ENCODE results near the gene GLOD4.
"Not testable (repeated sequence)": the region's sequence is repeated elsewhere in the genome, so short reads cannot be mapped to it uniquely, and the experiment has no call there.

The GLOD4 gene

DNA sequence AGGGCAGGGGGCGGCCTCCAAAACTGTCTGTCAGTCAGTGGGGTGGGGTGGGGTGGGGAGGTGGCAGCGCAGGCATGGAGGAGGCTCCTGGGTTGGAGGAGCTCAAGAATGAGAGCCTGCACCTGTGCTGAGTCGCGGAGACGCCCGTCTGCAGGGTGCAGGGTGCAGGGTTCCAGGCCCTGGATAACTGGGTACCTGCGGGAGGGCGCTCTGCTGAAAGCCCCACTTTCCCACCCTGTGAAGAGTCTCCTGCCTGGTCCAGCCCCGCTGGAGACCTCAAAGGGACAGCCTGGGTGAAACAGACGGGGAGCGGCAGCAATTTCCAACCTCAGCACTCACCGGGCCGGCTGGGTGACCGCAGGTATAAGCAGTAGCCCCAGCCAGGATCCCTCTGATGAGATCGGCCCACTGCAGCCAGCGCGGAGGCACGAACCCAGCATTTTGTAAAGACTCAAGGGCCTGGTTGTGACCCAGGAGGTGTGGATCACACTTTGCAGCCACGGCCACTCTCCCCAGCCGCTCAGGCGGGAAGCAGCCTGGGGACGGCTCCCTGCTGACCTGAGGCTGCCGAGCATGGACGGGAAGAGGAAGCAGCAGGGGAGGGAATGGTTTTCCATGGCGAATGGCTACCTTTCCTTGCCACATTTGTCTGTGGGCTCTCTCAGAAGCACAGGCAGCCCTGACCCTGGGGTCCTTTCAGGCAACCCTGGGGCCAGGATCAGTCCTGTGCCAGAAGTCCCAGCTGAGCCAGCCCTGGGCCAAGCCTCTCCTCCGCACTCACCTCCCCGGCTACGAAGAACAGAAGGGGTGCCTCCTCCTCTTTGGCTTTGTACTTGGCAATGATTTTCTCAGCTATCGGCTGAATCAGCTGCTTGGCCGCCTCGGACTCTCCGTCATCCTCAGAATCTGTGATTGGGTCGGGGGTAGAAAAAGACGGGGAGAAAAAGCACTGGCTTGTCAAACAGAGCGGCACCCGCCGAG, 21.1 kb upstream of the GLOD4 start:
- DNase-seq (ENCODE audit: low read depth in 1 of 2, low spot score in 1 of 2) = no peak

DNA sequence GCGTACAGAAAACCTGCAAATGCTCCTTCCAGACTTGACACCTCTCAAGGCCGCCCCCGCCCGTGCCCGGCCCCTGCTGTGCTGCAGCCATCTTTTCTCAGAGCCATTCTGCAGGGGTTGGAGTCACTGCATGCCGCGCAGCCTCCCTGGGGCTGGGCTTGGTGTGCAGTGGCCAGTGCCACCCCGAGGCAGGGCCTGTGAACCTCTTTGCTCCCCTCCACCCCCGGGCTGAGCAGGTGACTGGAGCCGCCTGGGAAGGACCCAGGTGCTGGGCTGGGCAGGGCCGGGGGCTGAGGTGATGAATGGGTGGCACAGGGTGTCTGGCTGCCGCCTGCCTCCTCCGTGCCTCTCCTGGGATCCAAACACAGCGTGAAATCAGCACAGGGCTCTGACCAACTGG, 20.4 kb upstream of the GLOD4 start:
- no peak for DNase-seq (ENCODE audit: low read depth in 1 of 2, low spot score in 1 of 2)

DNA sequence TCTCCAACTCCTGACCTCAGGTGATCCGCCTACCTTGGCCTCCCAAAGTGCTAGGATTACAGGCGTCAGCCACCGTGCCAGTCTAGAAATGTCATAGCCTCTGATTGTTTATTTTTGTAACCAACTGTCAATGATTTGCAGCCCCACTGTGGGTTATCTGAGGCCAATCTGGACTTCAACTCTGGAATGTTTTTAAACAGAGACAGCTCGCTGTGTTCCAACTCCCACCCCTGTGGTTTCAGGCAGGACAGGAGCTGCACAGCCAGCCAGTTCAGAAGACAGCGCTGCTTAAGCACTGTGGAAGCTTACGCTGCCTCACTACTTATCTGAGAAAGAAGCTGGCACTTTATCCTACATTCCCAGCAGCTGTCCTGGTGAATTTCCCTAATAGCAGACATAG, 19.6 kb upstream of the GLOD4 start:
- DNase-seq (ENCODE audit: low read depth in 1 of 2, low spot score in 1 of 2) = no peak

DNA sequence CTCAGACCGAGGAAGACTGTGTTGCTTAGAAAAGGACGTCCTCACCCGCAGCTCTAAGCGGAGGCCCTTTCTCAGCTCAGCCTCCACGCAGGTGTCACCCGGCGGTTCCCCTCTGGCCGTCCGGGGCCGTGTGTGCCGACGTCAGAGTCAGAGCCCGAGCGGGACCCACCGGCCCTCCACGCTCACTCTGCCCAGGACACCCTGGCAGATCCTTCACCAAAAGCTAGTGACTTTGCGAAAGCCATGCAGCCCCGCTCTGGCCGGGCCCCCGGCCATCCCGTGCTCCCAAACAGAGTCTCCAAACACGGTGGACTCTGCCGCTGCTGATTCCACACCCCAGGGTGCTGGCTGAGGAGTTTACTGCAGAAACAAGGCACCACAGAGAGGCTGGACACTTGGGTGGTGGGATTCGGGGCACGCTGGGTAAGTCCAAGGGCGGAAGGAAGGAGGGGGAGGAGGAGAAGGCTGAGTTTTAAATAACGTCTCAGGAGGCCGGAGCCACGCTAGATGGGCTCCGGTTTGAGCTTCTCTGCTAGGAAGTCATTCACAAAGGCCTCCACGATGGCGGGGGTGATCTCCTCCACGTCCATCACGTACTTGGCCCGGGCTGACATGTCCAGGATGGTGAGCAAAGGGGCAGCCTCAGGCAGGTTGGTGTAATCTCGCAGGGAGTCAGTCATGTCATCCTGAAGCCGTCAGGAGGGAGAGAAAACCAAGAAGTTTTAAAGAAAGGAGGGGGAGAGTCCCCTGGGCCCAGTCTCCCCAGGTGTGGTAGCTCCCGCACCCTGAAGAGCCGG, 18.6 kb upstream of the GLOD4 start:
- no peak for DNase-seq (ENCODE audit: low read depth in 1 of 2, low spot score in 1 of 2)

DNA sequence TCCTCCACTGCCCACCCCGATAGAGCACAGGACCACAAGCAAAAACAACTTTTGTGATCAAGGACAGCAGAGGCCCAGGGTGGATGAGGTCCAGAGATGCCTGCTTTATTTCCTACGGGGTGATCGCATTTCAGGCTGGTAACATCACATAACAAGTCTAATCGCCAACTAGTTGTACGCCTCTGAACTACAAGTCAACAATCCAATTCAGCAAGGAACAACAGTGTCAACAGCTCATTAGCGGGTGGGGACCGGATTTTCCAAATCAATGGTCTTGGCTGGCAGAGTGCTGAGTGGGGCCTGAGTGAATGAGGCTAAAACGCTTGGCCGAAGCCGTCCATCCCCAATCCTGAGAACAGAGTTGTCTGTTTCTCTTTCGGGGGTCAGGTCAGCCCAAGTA, 17.2 kb upstream of the GLOD4 start:
- no peak for DNase-seq (ENCODE audit: low read depth in 1 of 2, low spot score in 1 of 2)

DNA sequence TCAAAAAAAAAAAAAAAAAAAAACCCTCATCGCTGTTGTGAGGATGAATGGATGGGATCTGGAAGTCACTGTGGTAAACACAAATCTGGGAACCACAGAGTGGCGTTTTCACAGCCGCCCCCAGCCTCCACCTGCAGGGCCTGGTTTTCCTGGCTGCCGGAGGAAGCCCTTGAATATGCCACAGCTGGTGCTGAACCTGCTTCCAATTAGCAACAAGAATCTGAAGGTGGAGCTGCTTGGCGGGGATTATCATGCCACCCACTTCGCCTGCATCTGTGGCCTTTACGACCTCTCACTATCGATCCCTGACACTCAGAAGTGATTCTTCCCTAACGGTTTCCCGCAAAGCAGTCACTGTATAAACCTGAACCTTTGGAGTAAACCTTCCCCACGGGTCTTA, 16.2 kb upstream of the GLOD4 start:
- no peak for DNase-seq (ENCODE audit: low read depth in 1 of 2, low spot score in 1 of 2)

DNA sequence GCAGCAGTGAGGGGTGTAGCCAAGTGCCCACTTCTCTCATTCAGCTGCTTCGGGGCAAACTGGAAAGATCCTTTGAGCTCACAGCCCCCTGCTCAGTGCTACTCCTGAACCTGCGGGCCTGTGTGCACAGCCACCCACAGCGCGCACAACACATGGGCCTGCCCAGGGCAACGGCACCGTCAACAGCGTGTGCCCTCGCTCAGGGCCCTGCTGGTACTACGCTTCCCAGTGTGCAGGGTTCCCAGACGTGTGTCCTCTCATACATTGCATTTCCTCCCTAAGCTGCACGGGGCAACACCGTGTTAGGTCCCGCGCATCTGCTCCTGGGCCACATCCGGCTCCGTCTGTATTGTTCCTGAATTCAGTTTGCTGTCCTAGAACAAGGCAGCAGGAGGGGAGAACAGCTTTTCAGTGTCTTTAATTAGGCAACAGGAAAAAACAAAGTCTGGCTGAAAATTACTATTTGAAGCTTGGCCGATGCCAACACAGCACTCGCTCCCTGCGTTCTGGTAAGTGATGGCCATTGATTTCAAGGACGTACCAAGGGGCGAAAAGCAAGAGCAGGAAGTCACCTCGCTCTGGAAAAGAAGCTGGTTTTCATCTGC, 15.3 kb upstream of the GLOD4 start:
- DNase-seq (ENCODE audit: low read depth in 1 of 2, low spot score in 1 of 2) = no peak

DNA sequence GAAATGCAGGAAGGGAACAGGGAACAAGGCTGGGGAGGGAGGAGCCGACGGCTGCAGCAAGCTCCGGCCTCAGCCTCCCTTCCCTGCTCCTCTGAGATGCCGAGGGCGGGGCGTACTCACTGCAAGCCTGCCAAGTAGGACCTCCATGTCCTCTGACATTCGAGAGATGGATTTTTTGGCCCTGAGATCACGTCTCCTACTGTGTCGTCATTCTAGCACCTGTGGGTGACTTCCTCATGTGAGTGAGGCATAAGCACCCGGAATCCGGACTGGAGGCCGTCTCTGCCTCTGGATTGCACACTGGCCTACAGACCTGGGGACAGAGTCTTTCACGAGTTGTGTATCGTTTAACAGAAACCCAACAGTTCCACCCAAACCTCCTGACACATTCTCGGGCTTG, 14.5 kb upstream of the GLOD4 start:
- no peak for DNase-seq (ENCODE audit: low read depth in 1 of 2, low spot score in 1 of 2)

DNA sequence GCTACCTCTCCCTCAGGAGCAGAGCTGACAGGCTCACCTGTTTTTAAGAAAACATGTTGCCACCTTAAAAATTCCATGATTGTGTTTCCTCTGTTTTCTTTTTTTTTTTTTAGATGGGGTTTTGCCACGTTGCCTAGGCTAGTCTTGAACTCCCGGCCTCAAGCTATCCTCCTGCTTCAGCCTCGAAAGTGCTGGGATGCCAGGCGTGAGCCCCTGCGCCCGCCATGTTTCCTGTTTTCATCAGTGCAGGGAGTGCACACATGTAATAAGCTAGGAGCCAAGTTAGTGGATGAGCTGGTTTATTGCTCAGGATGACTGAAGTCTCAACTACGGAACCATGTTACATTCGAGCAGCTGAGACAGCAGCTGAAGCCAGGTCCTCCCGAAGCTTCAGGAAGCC, 13.6 kb upstream of the GLOD4 start:
- DNase-seq (ENCODE audit: low read depth in 1 of 2, low spot score in 1 of 2) = no peak

DNA sequence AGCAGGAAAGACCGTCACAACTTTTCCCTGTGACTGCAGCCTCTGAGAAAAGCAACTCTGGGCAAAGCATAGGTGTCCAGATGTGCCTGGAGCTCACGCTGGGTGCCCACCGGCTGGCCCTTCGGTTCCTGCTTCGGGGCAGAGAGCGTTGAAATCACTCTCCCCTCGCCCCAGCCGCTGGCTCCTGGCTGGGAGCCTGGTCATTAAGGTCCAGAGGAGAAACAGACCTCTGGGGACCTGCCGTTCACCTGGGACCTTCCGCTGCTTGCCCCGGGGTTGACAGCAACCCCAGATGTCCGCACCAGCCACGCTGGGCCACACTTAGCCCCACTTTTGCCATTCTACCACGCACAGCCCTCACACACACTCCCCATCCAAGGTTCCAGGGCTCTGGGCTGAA, 13.2 kb upstream of the GLOD4 start:
- no peak for DNase-seq (ENCODE audit: low read depth in 1 of 2, low spot score in 1 of 2)

DNA sequence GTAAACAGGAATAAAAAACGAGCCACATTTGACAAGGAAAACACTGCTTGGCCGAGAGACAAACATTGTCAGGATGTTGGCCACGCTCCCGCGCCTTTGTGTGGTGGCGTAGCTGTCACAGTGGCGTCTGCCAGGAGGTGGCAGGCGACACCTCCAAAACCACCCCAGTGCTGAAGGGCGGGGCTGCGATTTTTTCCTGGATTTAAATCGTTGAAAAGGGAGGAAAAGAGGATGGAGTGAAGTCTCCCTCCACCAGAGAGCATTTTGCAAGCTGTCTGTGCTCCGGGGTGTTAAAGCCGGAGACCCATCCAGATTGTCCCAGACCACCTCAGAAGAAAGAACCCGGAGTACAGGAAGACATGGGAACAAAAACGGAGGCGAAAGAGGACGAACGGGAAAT, 12.8 kb upstream of the GLOD4 start:
- DNase-seq (ENCODE audit: low read depth in 1 of 2, low spot score in 1 of 2) = no peak

DNA sequence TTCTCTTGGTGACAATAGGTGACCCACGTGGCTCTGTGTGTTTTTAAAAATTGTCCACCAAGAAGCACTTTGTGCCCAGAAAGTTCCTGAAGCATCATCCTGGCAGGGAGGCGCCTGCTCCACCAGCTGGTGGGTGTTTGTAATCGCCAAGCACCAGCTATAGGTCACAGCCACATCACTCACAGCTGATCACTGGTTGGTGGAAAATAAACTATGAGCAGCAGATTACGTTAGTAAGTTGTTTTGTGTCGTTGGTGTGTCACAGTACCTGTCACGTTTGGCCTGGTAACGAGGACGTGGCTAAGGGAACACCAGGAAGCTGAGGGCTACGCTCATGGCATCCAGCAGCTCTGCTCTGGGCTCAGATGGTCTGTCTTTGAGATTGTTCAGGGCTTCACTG, 10.2 kb upstream of the GLOD4 start:
- DNase-seq (ENCODE audit: low read depth in 1 of 2, low spot score in 1 of 2) = no peak

DNA sequence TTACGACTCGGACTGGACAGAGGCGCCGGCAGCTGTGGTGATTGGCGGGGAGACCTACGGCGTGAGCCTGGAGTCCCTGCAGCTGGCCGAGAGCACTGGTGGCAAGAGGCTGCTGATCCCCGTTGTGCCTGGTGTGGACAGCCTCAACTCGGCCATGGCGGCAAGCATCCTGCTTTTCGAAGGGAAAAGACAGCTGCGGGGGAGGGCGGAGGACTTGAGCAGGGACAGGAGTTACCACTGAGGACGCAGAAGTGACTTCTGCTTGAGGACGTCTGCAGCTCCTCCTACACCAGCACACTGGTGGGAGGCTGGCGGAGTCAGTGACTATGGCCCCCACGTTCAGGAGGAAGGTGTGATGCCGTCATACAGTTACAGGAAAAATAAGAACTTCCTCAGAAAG, 9.7 kb upstream of the GLOD4 start:
- no peak for DNase-seq (ENCODE audit: low read depth in 1 of 2, low spot score in 1 of 2)

DNA sequence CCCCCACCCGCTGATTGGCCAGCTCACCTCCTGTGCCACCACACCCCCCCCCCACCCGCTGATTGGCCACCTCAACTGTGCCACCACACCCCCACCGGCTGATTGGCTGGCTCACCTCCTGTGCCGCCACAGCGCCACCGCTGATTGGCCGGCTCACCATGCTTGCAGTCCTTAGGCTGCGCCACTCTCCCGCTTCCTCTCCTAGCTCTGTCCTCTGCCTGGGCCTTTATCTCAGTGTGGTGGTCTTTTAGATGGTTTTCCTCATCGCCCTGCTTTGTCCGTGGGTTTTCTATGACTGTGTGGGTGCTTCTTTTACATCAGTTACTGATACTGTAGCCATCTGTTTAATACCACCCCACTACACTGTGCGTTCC, 8.8 kb upstream of the GLOD4 start:
- not testable (repeated sequence) for DNase-seq (ENCODE audit: low read depth in 1 of 2, low spot score in 1 of 2)

DNA sequence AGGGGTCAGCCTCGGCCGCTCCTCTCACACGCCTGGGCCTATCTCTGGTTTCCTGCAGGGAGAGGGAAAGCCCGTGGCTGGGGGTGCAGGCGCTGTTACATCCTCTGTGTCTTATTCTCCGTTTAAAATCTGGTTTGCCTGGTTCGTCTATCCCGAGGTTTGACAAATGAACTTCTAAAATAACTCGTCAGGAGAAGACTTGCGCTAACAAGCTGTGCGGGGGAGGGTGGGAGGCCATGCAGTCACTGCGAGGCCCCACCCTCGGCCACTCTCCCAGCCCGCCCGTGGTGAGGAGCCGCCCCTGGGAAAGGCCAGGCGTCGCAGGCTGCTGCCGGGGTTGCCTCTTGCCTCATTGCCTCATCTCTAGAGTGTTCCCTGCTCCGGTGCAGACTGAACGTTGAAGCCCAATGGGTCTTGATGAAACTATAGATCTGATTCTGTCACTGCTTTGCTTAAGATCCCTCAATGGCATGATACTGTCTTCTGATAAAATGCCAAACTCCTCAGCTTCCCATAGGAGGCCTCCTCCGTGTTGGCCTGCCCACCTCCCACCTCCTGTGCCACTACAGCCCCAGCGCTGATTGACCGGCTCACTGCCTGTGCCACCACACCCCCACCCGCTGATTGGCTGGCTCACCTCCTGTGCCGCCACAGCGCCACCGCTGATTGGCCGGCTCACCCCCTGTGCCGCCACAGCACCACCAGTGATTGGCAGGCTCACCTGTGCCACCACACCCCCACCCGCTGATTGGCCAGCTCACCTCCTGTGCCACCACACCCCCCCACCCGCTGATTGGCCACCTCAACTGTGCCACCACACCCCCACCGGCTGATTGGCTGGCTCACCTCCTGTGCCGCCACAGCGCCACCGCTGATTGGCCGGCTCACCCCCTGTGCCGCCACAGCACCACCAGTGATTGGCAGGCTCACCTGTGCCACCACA, 8.1 kb upstream of the GLOD4 start:
- not testable (repeated sequence) for DNase-seq (ENCODE audit: low read depth in 1 of 2, low spot score in 1 of 2)

DNA sequence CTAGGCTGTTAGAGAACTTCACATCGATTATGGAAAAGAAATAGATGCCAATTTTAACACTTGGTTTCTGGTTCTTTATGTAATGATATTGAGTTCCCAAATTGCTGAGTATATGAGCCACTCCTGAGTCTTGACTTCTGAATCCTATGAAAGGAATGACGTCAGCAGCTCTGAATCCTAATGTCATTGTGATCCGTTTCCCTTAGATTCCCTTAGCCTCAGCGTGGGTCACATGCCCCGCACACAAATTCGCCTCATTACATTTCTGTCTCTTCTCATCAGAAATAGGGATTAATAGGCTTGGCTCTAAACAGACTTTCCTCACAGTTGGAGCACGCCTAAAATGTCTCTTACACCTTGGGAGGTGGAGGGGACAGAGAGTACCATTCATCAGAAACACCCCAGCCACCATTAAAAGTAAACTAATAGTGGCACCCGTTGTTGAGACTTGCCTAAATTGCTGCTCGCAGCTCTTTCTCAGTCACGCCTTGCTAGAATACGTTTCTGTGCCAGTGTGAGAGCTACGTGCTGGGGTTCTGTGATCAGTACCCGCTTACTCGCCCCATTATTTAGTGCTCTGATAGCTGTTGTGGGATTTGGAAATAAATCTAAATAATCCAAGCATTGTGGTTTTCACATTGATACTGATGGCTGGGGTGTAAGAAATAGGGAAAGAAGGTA, 7.2 kb upstream of the GLOD4 start:
- no peak for DNase-seq (ENCODE audit: low read depth in 1 of 2, low spot score in 1 of 2)

DNA sequence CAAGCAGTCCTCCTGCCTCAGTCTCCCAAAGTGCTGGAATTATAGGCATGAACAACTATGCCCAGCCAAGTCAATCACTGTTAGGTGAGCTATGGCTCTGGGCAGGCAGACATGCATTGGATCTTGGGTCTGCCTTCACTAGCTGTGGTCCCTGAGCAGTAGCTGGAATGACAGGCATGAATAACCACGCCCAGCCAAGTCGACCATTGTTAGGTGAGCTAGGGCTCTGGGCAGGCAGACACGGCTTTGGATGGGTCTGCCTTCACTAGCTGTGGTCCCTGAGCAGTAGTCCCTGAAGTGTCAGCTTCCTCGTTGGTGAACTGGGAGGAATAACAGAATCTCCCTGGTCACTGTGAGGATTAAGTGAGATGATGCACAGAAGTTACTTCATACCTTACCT, 6.5 kb upstream of the GLOD4 start:
- DNase-seq (ENCODE audit: low read depth in 1 of 2, low spot score in 1 of 2) = no peak

DNA sequence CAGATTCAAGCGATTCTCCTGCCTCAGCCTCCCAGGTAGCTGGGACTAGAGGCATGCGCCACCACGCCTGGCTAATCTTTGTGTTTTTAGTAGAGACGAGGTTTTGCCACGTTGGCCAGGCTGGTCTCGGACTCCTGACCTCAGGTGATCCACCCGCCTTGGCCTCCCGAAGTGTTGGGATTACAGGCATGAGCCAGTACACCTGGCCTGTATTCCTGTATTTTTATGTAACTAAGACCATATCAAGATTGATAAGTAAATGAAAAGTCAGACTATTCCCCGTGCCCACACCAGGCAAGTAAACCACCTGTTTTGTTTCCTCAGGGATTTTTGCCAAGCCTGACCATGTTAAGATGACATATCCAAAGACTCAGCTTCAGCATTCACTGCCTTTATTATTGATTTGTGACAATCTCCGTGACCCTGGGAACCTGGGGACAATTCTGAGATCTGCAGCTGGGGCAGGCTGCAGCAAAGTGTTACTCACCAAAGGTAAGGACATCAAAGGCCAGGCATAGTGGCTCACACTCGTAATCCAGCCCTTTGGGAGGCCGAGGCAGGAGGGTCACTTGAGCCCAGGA, 5.7 kb upstream of the GLOD4 start:
- no peak for DNase-seq (ENCODE audit: low read depth in 1 of 2, low spot score in 1 of 2)

DNA sequence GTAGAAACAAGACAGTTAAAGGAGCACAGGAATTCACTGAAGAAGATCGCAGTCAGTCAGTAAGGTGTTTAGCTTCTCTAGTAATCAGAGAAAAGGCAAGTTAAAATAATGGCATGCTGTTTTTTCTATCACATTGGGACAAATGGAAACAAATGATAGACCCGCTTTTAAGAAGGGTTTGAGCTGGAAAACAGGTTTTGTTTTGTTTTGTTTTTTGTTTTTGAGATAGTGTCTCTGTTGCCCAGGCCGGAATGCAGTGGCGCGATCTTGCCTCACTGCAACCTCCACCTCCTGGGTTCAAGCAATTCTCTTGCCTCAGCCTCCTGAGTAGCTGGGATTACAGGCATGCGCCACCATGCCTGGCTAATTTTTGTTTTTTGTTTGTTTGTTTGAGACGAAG, 3.8 kb upstream of the GLOD4 start:
- DNase-seq (ENCODE audit: low read depth in 1 of 2, low spot score in 1 of 2) = not testable (repeated sequence)

DNA sequence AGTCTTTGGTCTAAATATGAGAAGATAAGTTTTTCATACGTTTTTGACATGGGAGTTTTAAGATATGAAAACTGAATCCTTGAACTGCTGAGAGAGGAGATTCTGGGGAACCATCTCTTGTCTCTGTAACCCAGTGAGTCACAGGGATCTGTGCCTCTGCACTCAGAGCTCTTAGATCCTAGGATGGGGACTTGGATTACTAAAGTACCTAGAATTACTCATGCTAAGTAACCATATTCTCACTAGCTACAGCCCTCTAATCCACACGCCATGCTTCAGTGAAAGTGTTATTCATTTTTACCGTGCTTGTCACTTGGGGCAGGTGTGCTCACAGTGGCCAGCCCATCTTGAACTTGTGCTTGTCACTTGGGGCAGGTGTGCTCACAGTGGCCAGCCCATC, 2.1 kb upstream of the GLOD4 start:
- DNase-seq (ENCODE audit: low read depth in 1 of 2, low spot score in 1 of 2) = no peak
